A549 (cell line): ENCODE results near the gene CDH18. TPM values are rescaled to one million over a fixed set of nuclear protein-coding genes. Genes with fewer than 3 reads are reported as not detected.

Source experiments
- ATAC-seq, 2 experiments: fragments of 200-7000 bp in 1 of 2; fragments of >200 bp in 1 of 2; cut with Nextera tagmentation in 1 of 2; cut with Tn5 transposase in 1 of 2; 3 replicates each; pipeline versions ENCODE4 v1.8.0 to v1.9.1; 2018 to 2020; ENCODE audit warnings: mild to moderate bottlenecking in 1 of 2, moderate library complexity in 1 of 2
- CTCF ChIA-PET: fragments of 300-600 bp; sonication (Branson Sonifier 250); formaldehyde crosslinking; extraction: SDS; loops from one replicate; lab custom pipeline; 2021; ENCODE audit warnings: antibody characterized with exemption, inconsistent platforms; lab: Yijun Ruan, JAX
- POLR2A ChIA-PET: fragments of 350-600 bp; formaldehyde crosslinking; extraction: SDS; loops from one replicate; lab custom pipeline; 2021; ENCODE audit warnings: antibody characterized with exemption, inconsistent platforms; lab: Yijun Ruan, JAX
- DNase-seq, 2 experiments: peaks; one replicate each; pipeline versions ENCODE4 v3.0.0 to v3.0.0-alpha.2; 2011 to 2016; ENCODE audit warnings: low read depth in 1 of 2, low spot score in 1 of 2
- FAIRE-seq: peaks from 2 replicates; lab custom pipeline; 2011; peaks lifted over from hg19 to GRCh38; lab: Jason Lieb, UNC
- H3K27ac ChIP-seq, 2 experiments: fragments of >200 bp; sonication (Bioruptor Twin); formaldehyde crosslinking; 3 replicates each; pipeline ENCODE4 v1.5.1; 2016 to 2017
- H3K4me1 ChIP-seq: fragments of >200 bp; sonication (Bioruptor Twin); formaldehyde crosslinking; 3 replicates; pipeline ENCODE4 v1.6.1; 2016
- H3K4me2 ChIP-seq: fragments of >200 bp; sonication (Bioruptor Twin); formaldehyde crosslinking; 3 replicates; pipeline ENCODE4 v1.6.1; 2016
- H3K4me3 ChIP-seq: fragments of >200 bp; sonication (Bioruptor Twin); formaldehyde crosslinking; 3 replicates; pipeline ENCODE4 v1.5.1; 2016
- H3K9me3 ChIP-seq: fragments of >200 bp; sonication (Bioruptor Twin); formaldehyde crosslinking; 3 replicates; pipeline ENCODE4 v1.6.1; 2016
- CBX2 ChIP-seq: fragments of 200-600 bp; sonication (generic); IDR thresholded peaks from 2 replicates; pipeline ENCODE4 v1.6.1; 2016; ENCODE audit warnings: low read depth, mild to moderate bottlenecking, borderline replicate concordance
- CHD2 ChIP-seq: fragments of 150-350 bp; IDR thresholded peaks from 2 replicates; pipeline ENCODE4 v1.6.1; 2014; ENCODE audit warnings: low read length; ENCODE audit not compliant: partially characterized antibody
- EHF ChIP-seq: fragments of 250-450 bp; sonication (Bioruptor Pico); IDR thresholded peaks from 2 replicates; pipeline ENCODE4 v1.5.0; 2020; ENCODE audit warnings: mild to moderate bottlenecking
- EHMT2 ChIP-seq: fragments of 200-600 bp; sonication (generic); IDR thresholded peaks from 2 replicates; pipeline ENCODE4 v1.6.1; 2016; ENCODE audit warnings: antibody characterized with exemption, low read depth, mild to moderate bottlenecking, moderate library complexity
- ESRRA ChIP-seq: fragments of 150-350 bp; IDR thresholded peaks from 2 replicates; pipeline ENCODE4 v1.6.1; 2014; ENCODE audit warnings: mild to moderate bottlenecking, low read length, borderline replicate concordance
- FOSL2 ChIP-seq, 2 experiments: fragments of 450-650 bp in 1 of 2; fragments of >200 bp in 1 of 2; sonication (Bioruptor Twin) in 1 of 2; formaldehyde crosslinking; IDR thresholded peaks; 2 replicates each; pipeline versions ENCODE4 v1.5.0 to v1.6.1; 2016 to 2020; ENCODE audit warnings: mild to moderate bottlenecking in 1 of 2, moderate library complexity in 1 of 2
- FOXS1 ChIP-seq: fragments of 250-450 bp; sonication (Bioruptor Pico); IDR thresholded peaks from 2 replicates; pipeline ENCODE4 v1.5.0; 2020; ENCODE audit warnings: mild to moderate bottlenecking, moderate library complexity
- HDAC2 ChIP-seq: fragments of 200-600 bp; sonication (generic); IDR thresholded peaks from 2 replicates; pipeline ENCODE4 v1.6.1; 2016
- HOXB5 ChIP-seq: fragments of 250-450 bp; sonication (Bioruptor Pico); IDR thresholded peaks from 2 replicates; pipeline ENCODE4 v1.5.0; 2020; ENCODE audit warnings: mild to moderate bottlenecking, moderate library complexity
- KDM1A ChIP-seq: fragments of 200-600 bp; sonication (generic); IDR thresholded peaks from 2 replicates; pipeline ENCODE4 v1.6.1; 2016; ENCODE audit warnings: low read depth, mild to moderate bottlenecking
- KDM5A ChIP-seq: fragments of 200-600 bp; sonication (generic); IDR thresholded peaks from 2 replicates; pipeline ENCODE4 v1.6.1; 2016; ENCODE audit warnings: antibody characterized with exemption, mild to moderate bottlenecking
- MAFK ChIP-seq: fragments of 450-650 bp; IDR thresholded peaks from 2 replicates; pipeline ENCODE4 v1.6.1; 2014; ENCODE audit not compliant: partially characterized antibody
- MAZ ChIP-seq: fragments of 150-350 bp; IDR thresholded peaks from 2 replicates; pipeline ENCODE4 v1.6.1; 2014; ENCODE audit warnings: antibody characterized with exemption, low read depth, low read length, borderline replicate concordance
- NFE2L2 ChIP-seq: fragments of 150-350 bp; conservative IDR thresholded peaks from 2 replicates; pipeline ENCODE4 v1.6.1; 2014; ENCODE audit warnings: low read length
- NR3C1 ChIP-seq: fragments of >200 bp; sonication (Bioruptor Twin); formaldehyde crosslinking; IDR thresholded peaks from 3 replicates; pipeline ENCODE4 v1.6.1; 2017
- POLR2AphosphoS2 ChIP-seq: conservative IDR thresholded peaks from 2 replicates; pipeline ENCODE4 v1.6.1; 2012; ENCODE audit warnings: low read length, improper control_type of control experiment, inconsistent platforms
- RAD21 ChIP-seq, 2 experiments: fragments of >200 bp in 1 of 2; sonication (Bioruptor Twin) in 1 of 2; formaldehyde crosslinking in 1 of 2; IDR thresholded peaks in 1 of 2; conservative IDR thresholded peaks in 1 of 2; 2 replicates in 1 of 2; 3 replicates in 1 of 2; pipeline ENCODE4 v1.6.1; 2012 to 2018; ENCODE audit warnings: inconsistent platforms in 1 of 2
- RCOR1 ChIP-seq: fragments of 150-350 bp; IDR thresholded peaks from 2 replicates; pipeline ENCODE4 v1.6.1; 2014; ENCODE audit warnings: antibody characterized with exemption, low read length, low read depth
- RFX5 ChIP-seq: fragments of 450-650 bp; IDR thresholded peaks from 2 replicates; pipeline ENCODE4 v1.7.1; 2014; ENCODE audit warnings: antibody characterized with exemption, mild to moderate bottlenecking, moderate library complexity
- RNF2 ChIP-seq: fragments of 200-600 bp; sonication (generic); IDR thresholded peaks from 2 replicates; pipeline ENCODE4 v1.6.1; 2016; ENCODE audit warnings: low read depth, mild to moderate bottlenecking, antibody characterized with exemption, moderate library complexity, borderline replicate concordance
- SMC3 ChIP-seq: fragments of >200 bp; sonication (Bioruptor Twin); formaldehyde crosslinking; IDR thresholded peaks from 3 replicates; pipeline ENCODE4 v1.6.1; 2018; ENCODE audit warnings: inconsistent platforms
- SREBF2 ChIP-seq: fragments of 450-650 bp; IDR thresholded peaks from 2 replicates; pipeline ENCODE4 v1.6.1; 2014; ENCODE audit warnings: mild to moderate bottlenecking, moderate library complexity
- ZC3H11A ChIP-seq: fragments of 450-650 bp; IDR thresholded peaks from 2 replicates; pipeline ENCODE4 v1.6.1; 2014; ENCODE audit warnings: antibody characterized with exemption, mild to moderate bottlenecking
- ZNF302 ChIP-seq: fragments of 250-450 bp; sonication (Bioruptor Pico); IDR thresholded peaks from 2 replicates; pipeline ENCODE4 v1.9.0; 2021; ENCODE audit warnings: inconsistent platforms, mild to moderate bottlenecking, moderate library complexity
- ZSCAN20 ChIP-seq: fragments of 250-450 bp; sonication (Bioruptor Pico); IDR thresholded peaks from 2 replicates; pipeline ENCODE4 v1.8.0; 2022; ENCODE audit warnings: mild to moderate bottlenecking, moderate library complexity
- WGBS: methylation state at CpG from one replicate; pipeline ENCODE4 v1.1.6; 2017; ENCODE audit errors: missing lambda C conversion rate; 5-methylcytosine and 5-hydroxymethylcytosine counted together
- polyA plus RNA-seq, 4 experiments: library from polyadenylated mRNA; depleted of rRNA in 3 of 4; stranded (reverse); fragments of >200 nt; fragmentation: RNase III in 1 of 4; extraction: RNeasy Plus Mini Kit Qiagen cat#74134 plus additional on column Dnase treatment in 1 of 4; gene quantifications; 2 replicates in 3 of 4; 3 replicates in 1 of 4; pipeline ENCODE4 v1.2.3, GENCODE V29; 2011 to 2017
- TF ChIP-seq, protein P1 (sequence below): fragments of 250-450 bp; sonication (Bioruptor Pico); IDR thresholded peaks from 2 replicates; pipeline ENCODE4 v1.5.0; 2021; ENCODE audit warnings: mild to moderate bottlenecking, moderate library complexity, borderline replicate concordance
- TF ChIP-seq, protein P2 (sequence below): fragments of 200-600 bp; sonication (generic); IDR thresholded peaks from 2 replicates; pipeline ENCODE4 v1.6.1; 2016; ENCODE audit warnings: antibody characterized with exemption, mild to moderate bottlenecking, moderate library complexity
- TF ChIP-seq, protein P3 (sequence below): fragments of 150-350 bp; IDR thresholded peaks from 2 replicates; pipeline ENCODE4 v1.6.1; 2014; ENCODE audit warnings: low read depth, mild to moderate bottlenecking, low read length
- TF ChIP-seq, protein P4 (sequence below): fragments of >200 bp; sonication (Bioruptor Twin); formaldehyde crosslinking; IDR thresholded peaks from 3 replicates; pipeline ENCODE4 v1.5.1; 2016
- TF ChIP-seq, protein P5 (sequence below): IDR thresholded peaks from 2 replicates; pipeline ENCODE4 v1.6.1; 2012; ENCODE audit warnings: low read depth, borderline replicate concordance

Gene CDH18
- polyA plus RNA-seq, 2 of the 4 experiments (the other 2 are of a cell fraction) = not detected

DNA sequence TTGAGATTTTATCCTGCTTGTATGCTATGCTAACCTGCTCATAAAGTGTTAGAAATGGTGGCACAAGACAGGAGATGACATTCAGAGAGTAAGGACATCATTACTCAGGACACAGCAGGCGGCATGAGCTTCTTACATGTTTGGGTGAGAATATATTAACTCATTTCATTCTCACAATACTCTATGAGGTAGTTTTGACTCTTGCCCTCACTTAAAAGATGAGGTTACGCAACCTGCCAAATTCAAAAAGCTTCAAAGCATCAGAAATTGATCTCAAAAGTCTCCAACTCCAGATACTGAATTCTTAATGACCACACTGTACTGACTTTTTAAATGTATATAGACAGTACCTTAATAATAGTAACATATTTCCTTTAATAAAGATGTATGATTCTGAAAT is 60.8 kb downstream of the CDH18 start:
- FAIRE-seq (no peak), ATAC-seq (no peak), DNase-seq (no peak)
- H3K4me1 ChIP-seq = peaks cover 10% of the 10 kb centered on the region; the same call in 2 of the 3 replicates
- H3K4me2 ChIP-seq = no peak overlapping the region
- H3K9me3 ChIP-seq = no peaks in the 10 kb centered on the region
- ChIA-PET POLR2A (no interaction called here), CTCF (interaction anchor here (0.8 kb wide), 1 partner anchor 8 kb away, joined by 4 read pairs; no protein-coding TSS in a partner anchor)
- 30% methylated on average over 2 of the region's 2 CpGs for WGBS
- H3K27ac ChIP-seq = no peak overlapping the region
- no peak overlapping the region for H3K4me3 ChIP-seq
- TF ChIP-seq RNF2 = no peak
- TF ChIP-seq, protein P1, sequence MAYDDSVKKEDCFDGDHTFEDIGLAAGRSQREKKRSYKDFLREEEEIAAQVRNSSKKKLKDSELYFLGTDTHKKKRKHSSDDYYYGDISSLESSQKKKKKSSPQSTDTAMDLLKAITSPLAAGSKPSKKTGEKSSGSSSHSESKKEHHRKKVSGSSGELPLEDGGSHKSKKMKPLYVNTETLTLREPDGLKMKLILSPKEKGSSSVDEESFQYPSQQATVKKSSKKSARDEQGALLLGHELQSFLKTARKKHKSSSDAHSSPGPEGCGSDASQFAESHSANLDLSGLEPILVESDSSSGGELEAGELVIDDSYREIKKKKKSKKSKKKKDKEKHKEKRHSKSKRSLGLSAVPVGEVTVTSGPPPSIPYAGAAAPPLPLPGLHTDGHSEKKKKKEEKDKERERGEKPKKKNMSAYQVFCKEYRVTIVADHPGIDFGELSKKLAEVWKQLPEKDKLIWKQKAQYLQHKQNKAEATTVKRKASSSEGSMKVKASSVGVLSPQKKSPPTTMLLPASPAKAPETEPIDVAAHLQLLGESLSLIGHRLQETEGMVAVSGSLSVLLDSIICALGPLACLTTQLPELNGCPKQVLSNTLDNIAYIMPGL (CRISPR knock-in tag) = no peak
- TF ChIP-seq NR3C1 = no peak
- no peak for TF ChIP-seq CBX2
- no peak for TF ChIP-seq SMC3
- TF ChIP-seq EHF = no peak
- TF ChIP-seq, protein P2, sequence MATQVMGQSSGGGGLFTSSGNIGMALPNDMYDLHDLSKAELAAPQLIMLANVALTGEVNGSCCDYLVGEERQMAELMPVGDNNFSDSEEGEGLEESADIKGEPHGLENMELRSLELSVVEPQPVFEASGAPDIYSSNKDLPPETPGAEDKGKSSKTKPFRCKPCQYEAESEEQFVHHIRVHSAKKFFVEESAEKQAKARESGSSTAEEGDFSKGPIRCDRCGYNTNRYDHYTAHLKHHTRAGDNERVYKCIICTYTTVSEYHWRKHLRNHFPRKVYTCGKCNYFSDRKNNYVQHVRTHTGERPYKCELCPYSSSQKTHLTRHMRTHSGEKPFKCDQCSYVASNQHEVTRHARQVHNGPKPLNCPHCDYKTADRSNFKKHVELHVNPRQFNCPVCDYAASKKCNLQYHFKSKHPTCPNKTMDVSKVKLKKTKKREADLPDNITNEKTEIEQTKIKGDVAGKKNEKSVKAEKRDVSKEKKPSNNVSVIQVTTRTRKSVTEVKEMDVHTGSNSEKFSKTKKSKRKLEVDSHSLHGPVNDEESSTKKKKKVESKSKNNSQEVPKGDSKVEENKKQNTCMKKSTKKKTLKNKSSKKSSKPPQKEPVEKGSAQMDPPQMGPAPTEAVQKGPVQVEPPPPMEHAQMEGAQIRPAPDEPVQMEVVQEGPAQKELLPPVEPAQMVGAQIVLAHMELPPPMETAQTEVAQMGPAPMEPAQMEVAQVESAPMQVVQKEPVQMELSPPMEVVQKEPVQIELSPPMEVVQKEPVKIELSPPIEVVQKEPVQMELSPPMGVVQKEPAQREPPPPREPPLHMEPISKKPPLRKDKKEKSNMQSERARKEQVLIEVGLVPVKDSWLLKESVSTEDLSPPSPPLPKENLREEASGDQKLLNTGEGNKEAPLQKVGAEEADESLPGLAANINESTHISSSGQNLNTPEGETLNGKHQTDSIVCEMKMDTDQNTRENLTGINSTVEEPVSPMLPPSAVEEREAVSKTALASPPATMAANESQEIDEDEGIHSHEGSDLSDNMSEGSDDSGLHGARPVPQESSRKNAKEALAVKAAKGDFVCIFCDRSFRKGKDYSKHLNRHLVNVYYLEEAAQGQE = no peak
- TF ChIP-seq ZC3H11A = no peak
- TF ChIP-seq ESRRA = no peak
- TF ChIP-seq, protein P3, sequence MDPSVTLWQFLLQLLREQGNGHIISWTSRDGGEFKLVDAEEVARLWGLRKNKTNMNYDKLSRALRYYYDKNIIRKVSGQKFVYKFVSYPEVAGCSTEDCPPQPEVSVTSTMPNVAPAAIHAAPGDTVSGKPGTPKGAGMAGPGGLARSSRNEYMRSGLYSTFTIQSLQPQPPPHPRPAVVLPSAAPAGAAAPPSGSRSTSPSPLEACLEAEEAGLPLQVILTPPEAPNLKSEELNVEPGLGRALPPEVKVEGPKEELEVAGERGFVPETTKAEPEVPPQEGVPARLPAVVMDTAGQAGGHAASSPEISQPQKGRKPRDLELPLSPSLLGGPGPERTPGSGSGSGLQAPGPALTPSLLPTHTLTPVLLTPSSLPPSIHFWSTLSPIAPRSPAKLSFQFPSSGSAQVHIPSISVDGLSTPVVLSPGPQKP = no peak
- TF ChIP-seq MAZ = no peak
- no peak for TF ChIP-seq CHD2
- TF ChIP-seq EHMT2 = no peak
- no peak for TF ChIP-seq ZSCAN20 (CRISPR knock-in tag)
- TF ChIP-seq, protein P4, sequence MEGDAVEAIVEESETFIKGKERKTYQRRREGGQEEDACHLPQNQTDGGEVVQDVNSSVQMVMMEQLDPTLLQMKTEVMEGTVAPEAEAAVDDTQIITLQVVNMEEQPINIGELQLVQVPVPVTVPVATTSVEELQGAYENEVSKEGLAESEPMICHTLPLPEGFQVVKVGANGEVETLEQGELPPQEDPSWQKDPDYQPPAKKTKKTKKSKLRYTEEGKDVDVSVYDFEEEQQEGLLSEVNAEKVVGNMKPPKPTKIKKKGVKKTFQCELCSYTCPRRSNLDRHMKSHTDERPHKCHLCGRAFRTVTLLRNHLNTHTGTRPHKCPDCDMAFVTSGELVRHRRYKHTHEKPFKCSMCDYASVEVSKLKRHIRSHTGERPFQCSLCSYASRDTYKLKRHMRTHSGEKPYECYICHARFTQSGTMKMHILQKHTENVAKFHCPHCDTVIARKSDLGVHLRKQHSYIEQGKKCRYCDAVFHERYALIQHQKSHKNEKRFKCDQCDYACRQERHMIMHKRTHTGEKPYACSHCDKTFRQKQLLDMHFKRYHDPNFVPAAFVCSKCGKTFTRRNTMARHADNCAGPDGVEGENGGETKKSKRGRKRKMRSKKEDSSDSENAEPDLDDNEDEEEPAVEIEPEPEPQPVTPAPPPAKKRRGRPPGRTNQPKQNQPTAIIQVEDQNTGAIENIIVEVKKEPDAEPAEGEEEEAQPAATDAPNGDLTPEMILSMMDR = no peak

DNA sequence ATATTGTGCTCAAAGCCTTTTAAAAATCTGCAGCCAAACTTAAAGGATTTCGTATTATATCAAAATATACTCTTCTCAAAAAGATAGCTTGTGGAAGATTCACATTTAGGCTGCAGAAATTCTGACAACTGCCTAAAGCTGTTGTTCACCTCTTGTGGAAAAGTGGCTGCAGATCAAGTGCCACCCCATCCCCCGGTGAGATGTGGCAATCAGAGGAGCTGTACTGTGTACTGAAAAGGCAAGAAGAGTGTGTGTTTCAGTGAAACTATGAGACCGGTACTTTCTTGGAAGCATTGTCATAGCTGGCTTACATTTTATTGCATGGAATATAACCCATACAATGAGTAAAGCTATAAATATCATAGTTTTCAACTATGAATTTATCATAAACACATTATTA is 64.3 kb downstream of the CDH18 start:
- Histone ChIP-seq H3K4me2 (no peak overlapping the region), H3K27ac (no peak overlapping the region), H3K4me3 (no peak overlapping the region)
- ATAC-seq (no peak), FAIRE-seq (no peak), DNase-seq (no peak)
- POLR2A ChIA-PET = no interaction called here
- CTCF ChIA-PET = no interaction called here
- no peak for TF ChIP-seq KDM5A
- TF ChIP-seq RCOR1 = no peak
- no peak for TF ChIP-seq ZSCAN20 (CRISPR knock-in tag)
- no peak for TF ChIP-seq ZNF302
- TF ChIP-seq FOSL2 (IDR thresholded peaks at IDR 0.05) = no peak
- TF ChIP-seq FOSL2 (CRISPR knock-in tag; IDR thresholded peaks at IDR 0.05) = no peak
- TF ChIP-seq FOXS1 = no peak
- TF ChIP-seq ZC3H11A = no peak
- TF ChIP-seq RAD21 (conservative IDR thresholded peaks at IDR 0.05 in 1 of 2, IDR thresholded peaks at IDR 0.05 in 1 of 2) = no peak
- TF ChIP-seq HOXB5 (CRISPR knock-in tag) = no peak
- TF ChIP-seq NFE2L2 = no peak
- TF ChIP-seq MAFK = no peak
- TF ChIP-seq HDAC2 = no peak
- TF ChIP-seq RFX5 = no peak
- TF ChIP-seq SMC3 = no peak
- TF ChIP-seq KDM1A = no peak
- TF ChIP-seq POLR2AphosphoS2 = no peak
- TF ChIP-seq, protein P5, sequence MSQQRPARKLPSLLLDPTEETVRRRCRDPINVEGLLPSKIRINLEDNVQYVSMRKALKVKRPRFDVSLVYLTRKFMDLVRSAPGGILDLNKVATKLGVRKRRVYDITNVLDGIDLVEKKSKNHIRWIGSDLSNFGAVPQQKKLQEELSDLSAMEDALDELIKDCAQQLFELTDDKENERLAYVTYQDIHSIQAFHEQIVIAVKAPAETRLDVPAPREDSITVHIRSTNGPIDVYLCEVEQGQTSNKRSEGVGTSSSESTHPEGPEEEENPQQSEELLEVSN = no peak
- TF ChIP-seq EHF = no peak
- no peak for TF ChIP-seq SREBF2
- TF ChIP-seq, all 56 proteins: peak for 0
- 32% methylated on average over 3 of the region's 3 CpGs for WGBS
- Histone ChIP-seq H3K4me1 (peaks cover 5% of the 10 kb centered on the region; the same call in 1 of the 3 replicates), H3K9me3 (no peaks in the 10 kb centered on the region)
